D341Med (cell line): ENCODE data around the gene TPM3.
"Not testable (repeated sequence)": the region's sequence is repeated elsewhere in the genome, so short reads cannot be mapped to it uniquely, and the experiment has no call there.

Experiments
- DNase-seq: peaks from one replicate; pipeline ENCODE4 v3.0.0; 2012; ENCODE audit warnings: low spot score

The TPM3 gene

GRCh38 chr1:154205778-154206177 is 13.9 kb upstream of the TPM3 start:
- not testable (repeated sequence) for DNase-seq

- no peak for DNase-seq
Observed at GRCh38 chr1:154199563-154199879, 7.6 kb upstream of the TPM3 start.

GRCh38 chr1:154198756-154199562 is 7.1 kb upstream of the TPM3 start:
- peak; percentile 76 for DNase-seq

GRCh38 chr1:154193821-154194220 is 1.9 kb upstream of the TPM3 start:
- no peak for DNase-seq

- DNase-seq: no peak
Observed at GRCh38 chr1:154192476-154192875, 576 bp upstream of the TPM3 start.

- no peak for DNase-seq
Observed at GRCh38 chr1:154190550-154190949, 1.4 kb downstream of the TPM3 start.

- no peak for DNase-seq
Observed at GRCh38 chr1:154186852-154187501, 4.9 kb downstream of the TPM3 start.

GRCh38 chr1:154186177-154186576 is 5.7 kb downstream of the TPM3 start:
- peak; percentile 84 for DNase-seq

GRCh38 chr1:154183046-154183915 is 8.6 kb downstream of the TPM3 start:
- DNase-seq: peak; percentile 98

- peak; percentile 65 for DNase-seq
Observed at GRCh38 chr1:154182344-154183045, 9.4 kb downstream of the TPM3 start.

- no peak for DNase-seq
Observed at GRCh38 chr1:154181944-154182343, 10.0 kb downstream of the TPM3 start.

GRCh38 chr1:154179946-154180687 is 11.8 kb downstream of the TPM3 start:
- DNase-seq: no peak

- DNase-seq: peak; percentile 70
Observed at GRCh38 chr1:154178911-154179811, 12.7 kb downstream of the TPM3 start.

GRCh38 chr1:154178013-154178412 is 13.9 kb downstream of the TPM3 start:
- no peak for DNase-seq

GRCh38 chr1:154176337-154176736 is 15.6 kb downstream of the TPM3 start:
- DNase-seq: no peak

- no peak for DNase-seq
Observed at GRCh38 chr1:154174654-154175053, 17.2 kb downstream of the TPM3 start.

- DNase-seq: no peak
Observed at GRCh38 chr1:154171880-154172279, 20.0 kb downstream of the TPM3 start.

- no peak for DNase-seq
Observed at GRCh38 chr1:154171223-154171583, 20.7 kb downstream of the TPM3 start.

- DNase-seq: no peak
Observed at GRCh38 chr1:154170547-154171222, 21.2 kb downstream of the TPM3 start.

GRCh38 chr1:154167461-154167860 is 24.4 kb downstream of the TPM3 start:
- no peak for DNase-seq
